ENCODE measurements around the gene AKR1B1. TPM values are rescaled to one million over a fixed set of nuclear protein-coding genes. Genes with fewer than 3 reads are reported as not detected.

The AKR1B1 gene
- total and polyA plus RNA-seq, 2 donors (not counting 1 experiment from before 2014, with no cell fraction given) = 170 to 213 TPM

GRCh38 chr7:134468054-134468453 is 9.2 kb upstream of the AKR1B1 start:
- Histone ChIP-seq H3K9me3 (ENCODE audit: control insufficient read depth, insufficient read depth, low read depth, low read length) (no peaks in the 10 kb centered on the region), H3K27me3 (ENCODE audit: control insufficient read depth, insufficient read depth, low read length) (no peaks in the 10 kb centered on the region), H4K20me1 (ENCODE audit: control insufficient read depth, extremely low read depth, insufficient read depth, low read length) (no peaks in the 10 kb centered on the region), H2AFZ (ENCODE audit: low read length) (no peak overlapping the region), H3K4me2 (ENCODE audit: extremely low read depth, insufficient read depth, low read length) (no peak overlapping the region), H3K79me2 (ENCODE audit: control insufficient read depth, insufficient read depth, low read length) (no peaks in the 10 kb centered on the region), H3K36me3 (ENCODE audit: control insufficient read depth, insufficient read depth, low read length) (no peaks in the 10 kb centered on the region), H3K9ac (ENCODE audit: insufficient read depth, low read length) (no peak overlapping the region), H3K4me1 (ENCODE audit: control insufficient read depth, extremely low read depth, insufficient read depth, low read length) (no peaks in the 10 kb centered on the region), H3K4me3 (replicated peaks in 1 of 4; ENCODE audit: control extremely low read depth in 1 of 4, insufficient read depth in 1 of 4, low read depth in 3 of 4, low read length in 4 of 4) (no peak overlapping the region), H3K27ac (ENCODE audit: insufficient read depth, low read length) (no peak overlapping the region)
- DNase-seq (ENCODE audit: low read depth in 2 of 2) = no peak
- TF ChIP-seq, protein P1, sequence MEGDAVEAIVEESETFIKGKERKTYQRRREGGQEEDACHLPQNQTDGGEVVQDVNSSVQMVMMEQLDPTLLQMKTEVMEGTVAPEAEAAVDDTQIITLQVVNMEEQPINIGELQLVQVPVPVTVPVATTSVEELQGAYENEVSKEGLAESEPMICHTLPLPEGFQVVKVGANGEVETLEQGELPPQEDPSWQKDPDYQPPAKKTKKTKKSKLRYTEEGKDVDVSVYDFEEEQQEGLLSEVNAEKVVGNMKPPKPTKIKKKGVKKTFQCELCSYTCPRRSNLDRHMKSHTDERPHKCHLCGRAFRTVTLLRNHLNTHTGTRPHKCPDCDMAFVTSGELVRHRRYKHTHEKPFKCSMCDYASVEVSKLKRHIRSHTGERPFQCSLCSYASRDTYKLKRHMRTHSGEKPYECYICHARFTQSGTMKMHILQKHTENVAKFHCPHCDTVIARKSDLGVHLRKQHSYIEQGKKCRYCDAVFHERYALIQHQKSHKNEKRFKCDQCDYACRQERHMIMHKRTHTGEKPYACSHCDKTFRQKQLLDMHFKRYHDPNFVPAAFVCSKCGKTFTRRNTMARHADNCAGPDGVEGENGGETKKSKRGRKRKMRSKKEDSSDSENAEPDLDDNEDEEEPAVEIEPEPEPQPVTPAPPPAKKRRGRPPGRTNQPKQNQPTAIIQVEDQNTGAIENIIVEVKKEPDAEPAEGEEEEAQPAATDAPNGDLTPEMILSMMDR (conservative IDR thresholded peaks at IDR 0.05 in 1 of 2, IDR thresholded peaks at IDR 0.05 in 1 of 2; ENCODE audit: low read depth in 1 of 2, low read length in 2 of 2) = no peak
- no peak for TF ChIP-seq EZH2 (IDR thresholded peaks at IDR 0.05; ENCODE audit: low read length, missing control alignments)

GRCh38 chr7:134465491-134465890 is 6.6 kb upstream of the AKR1B1 start:
- no peaks in the 10 kb centered on the region for H3K9me3 ChIP-seq (ENCODE audit: control insufficient read depth, insufficient read depth, low read depth, low read length)
- H2AFZ ChIP-seq (ENCODE audit: low read length) = no peak overlapping the region
- H3K4me1 ChIP-seq (ENCODE audit: control insufficient read depth, extremely low read depth, insufficient read depth, low read length) = peaks cover 9% of the 10 kb centered on the region
- H4K20me1 ChIP-seq (ENCODE audit: control insufficient read depth, extremely low read depth, insufficient read depth, low read length) = no peaks in the 10 kb centered on the region
- no peak overlapping the region for H3K27ac ChIP-seq (ENCODE audit: insufficient read depth, low read length)
- no peaks in the 10 kb centered on the region for H3K27me3 ChIP-seq (ENCODE audit: control insufficient read depth, insufficient read depth, low read length)
- H3K36me3 ChIP-seq (ENCODE audit: control insufficient read depth, insufficient read depth, low read length) = no peaks in the 10 kb centered on the region
- DNase-seq (ENCODE audit: low read depth in 2 of 2) = no peak
- TF ChIP-seq EZH2 (IDR thresholded peaks at IDR 0.05; ENCODE audit: low read length, missing control alignments) = no peak
- TF ChIP-seq, protein P1 (conservative IDR thresholded peaks at IDR 0.05 in 1 of 2, IDR thresholded peaks at IDR 0.05 in 1 of 2; ENCODE audit: low read depth in 1 of 2, low read length in 2 of 2) = no peak
- H3K79me2 ChIP-seq (ENCODE audit: control insufficient read depth, insufficient read depth, low read length) = no peaks in the 10 kb centered on the region
- no peak overlapping the region for H3K4me2 ChIP-seq (ENCODE audit: extremely low read depth, insufficient read depth, low read length)
- no peak overlapping the region for H3K4me3 ChIP-seq (replicated peaks in 1 of 4; ENCODE audit: control extremely low read depth in 1 of 4, insufficient read depth in 1 of 4, low read depth in 3 of 4, low read length in 4 of 4)
- H3K9ac ChIP-seq (ENCODE audit: insufficient read depth, low read length) = no peak overlapping the region

DNA sequence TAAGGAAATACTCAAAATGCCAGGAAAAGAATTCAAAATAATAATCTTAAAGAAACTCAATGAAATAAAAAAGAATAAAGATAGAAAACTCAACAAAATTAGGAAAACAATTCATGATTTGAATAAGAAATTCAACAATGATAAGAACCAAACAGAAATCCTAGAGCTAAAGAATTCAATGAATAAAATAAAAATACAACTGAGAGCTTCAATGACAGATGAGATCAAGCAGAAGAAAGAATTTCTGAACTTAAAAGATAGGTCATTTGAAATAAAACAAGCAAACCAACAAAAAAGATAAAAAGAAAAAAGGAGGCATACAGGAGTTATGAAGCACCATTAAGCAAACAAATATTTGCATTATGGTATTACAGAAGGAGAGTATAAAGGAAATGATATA is 5.6 kb upstream of the AKR1B1 start:
- no peaks in the 10 kb centered on the region for H3K36me3 ChIP-seq (ENCODE audit: control insufficient read depth, insufficient read depth, low read length)
- no peak overlapping the region for H3K4me2 ChIP-seq (ENCODE audit: extremely low read depth, insufficient read depth, low read length)
- no peaks in the 10 kb centered on the region for H4K20me1 ChIP-seq (ENCODE audit: control insufficient read depth, extremely low read depth, insufficient read depth, low read length)
- H3K79me2 ChIP-seq (ENCODE audit: control insufficient read depth, insufficient read depth, low read length) = no peaks in the 10 kb centered on the region
- no peak overlapping the region for H3K27ac ChIP-seq (ENCODE audit: insufficient read depth, low read length)
- H3K4me1 ChIP-seq (ENCODE audit: control insufficient read depth, extremely low read depth, insufficient read depth, low read length) = peaks cover 12% of the 10 kb centered on the region
- H3K4me3 ChIP-seq (replicated peaks in 1 of 4; ENCODE audit: control extremely low read depth in 1 of 4, insufficient read depth in 1 of 4, low read depth in 3 of 4, low read length in 4 of 4) = no peak overlapping the region
- no peak overlapping the region for H3K9ac ChIP-seq (ENCODE audit: insufficient read depth, low read length)
- DNase-seq (ENCODE audit: low read depth in 2 of 2) = no peak
- H3K9me3 ChIP-seq (ENCODE audit: control insufficient read depth, insufficient read depth, low read depth, low read length) = no peaks in the 10 kb centered on the region
- no peak overlapping the region for H2AFZ ChIP-seq (ENCODE audit: low read length)
- no peaks in the 10 kb centered on the region for H3K27me3 ChIP-seq (ENCODE audit: control insufficient read depth, insufficient read depth, low read length)
- TF ChIP-seq EZH2 (IDR thresholded peaks at IDR 0.05; ENCODE audit: low read length, missing control alignments) = no peak
- TF ChIP-seq, protein P1 (conservative IDR thresholded peaks at IDR 0.05 in 1 of 2, IDR thresholded peaks at IDR 0.05 in 1 of 2; ENCODE audit: low read depth in 1 of 2, low read length in 2 of 2) = no peak
